Natural killer cell (primary cell): ENCODE results near the gene CDH13. TPM values are rescaled to one million over a fixed set of nuclear protein-coding genes. Genes with fewer than 3 reads are reported as not detected.

ENCODE experiments used
- ATAC-seq, 3 donors: fragments of 150-1000 bp in 2 of 3; fragments of 200-7000 bp in 1 of 3; cut with Tn5 transposase; 1 replicate in 1 of 3; 2 replicates in 2 of 3; pipeline ENCODE4 v1.10.0; 2021; ENCODE audit warnings: mild to moderate bottlenecking in 2 of 3, moderate library complexity in 2 of 3
- DNase-seq, 2 donors: peaks; one replicate each; pipeline versions ENCODE4 v3.0.0 to v3.0.0-alpha.2; 2013 to 2021; ENCODE audit warnings: mixed read lengths in 1 of 2
- H3K27ac ChIP-seq: one replicate; pipeline ENCODE4 v1.5.1; 2013; ENCODE audit warnings: mild to moderate bottlenecking, low read length
- H3K27me3 ChIP-seq: one replicate; pipeline ENCODE4 v1.6.1; 2013; ENCODE audit warnings: low read length; ENCODE audit not compliant: control insufficient read depth, insufficient read depth
- H3K36me3 ChIP-seq: one replicate; pipeline ENCODE4 v1.6.1; 2013; ENCODE audit warnings: low read length; ENCODE audit not compliant: control insufficient read depth, insufficient read depth
- H3K4me1 ChIP-seq: one replicate; pipeline ENCODE4 v1.6.1; 2013; ENCODE audit warnings: low read length; ENCODE audit not compliant: control insufficient read depth, insufficient read depth
- H3K4me3 ChIP-seq: one replicate; pipeline ENCODE4 v1.5.1; 2013; ENCODE audit warnings: low read length
- H3K9me3 ChIP-seq: one replicate; pipeline ENCODE4 v1.6.1; 2013; ENCODE audit warnings: low read length; ENCODE audit not compliant: control insufficient read depth, insufficient read depth
- H3K27ac Mint-ChIP-seq, 2 donors: one replicate each; pipeline ENCODE4 v1.8.0; 2022; ENCODE audit warnings: mild to moderate bottlenecking in 2 of 2, mixed read lengths in 2 of 2, moderate library complexity in 1 of 2
- H3K27me3 Mint-ChIP-seq, 2 donors: one replicate each; pipeline ENCODE4 v1.8.0; 2022; ENCODE audit warnings: low read depth in 2 of 2, mixed read lengths in 2 of 2
- H3K36me3 Mint-ChIP-seq: one replicate; pipeline ENCODE4 v1.8.0; 2022; ENCODE audit warnings: mixed read lengths
- H3K4me1 Mint-ChIP-seq, 2 donors: one replicate each; pipeline ENCODE4 v1.8.0; 2022; ENCODE audit warnings: mixed read lengths in 2 of 2
- H3K4me3 Mint-ChIP-seq: one replicate; pipeline ENCODE4 v1.8.0; 2022; ENCODE audit warnings: mild to moderate bottlenecking, moderate library complexity, mixed read lengths
- H3K9me3 Mint-ChIP-seq, 2 donors: one replicate each; pipeline ENCODE4 v1.8.0; 2022; ENCODE audit warnings: mixed read lengths in 2 of 2
- WGBS: methylation state at CpG from one replicate; pipeline ENCODE4 v1.1.7; 2013; ENCODE audit warnings: missing lambda C conversion rate; ENCODE audit not compliant: insufficient coverage; 5-methylcytosine and 5-hydroxymethylcytosine counted together
- intact Hi-C: fragments of 100-400 bp; cut with micrococcal nuclease; formaldehyde crosslinking; loops from one replicate; pipeline ENCODE4 v1.14.2; 2022
- total RNA-seq, 4 donors: library from RNA; stranded (reverse); fragments of 120-200 nt in 1 of 4; gene quantifications; one replicate each; pipeline versions ENCODE4 v1.2.3 to v1.2.4, GENCODE V29; 2013 to 2022
- TF ChIP-seq, protein P1 (sequence below): fragments of 200-600 bp; IDR thresholded peaks from one replicate; pipeline ENCODE4 v1.8.0; 2022; ENCODE audit warnings: antibody characterized with exemption

Gene CDH13
- total RNA-seq, 3 donors from 2014 or later (not counting 1 experiment from before 2014, with no cell fraction given) = not detected

GRCh38 chr16:83044589-83044988, 417.8 kb downstream of the CDH13 start:
- no peak overlapping the region for H3K4me3 ChIP-seq
- H3K4me3 Mint-ChIP-seq = no peak overlapping the region
- no peaks in the 10 kb centered on the region for H3K27me3 ChIP-seq
- no peaks in the 10 kb centered on the region for H3K9me3 ChIP-seq
- no peaks in the 10 kb centered on the region for H3K36me3 ChIP-seq
- peaks cover 6% of the 10 kb centered on the region for H3K36me3 Mint-ChIP-seq
- H3K4me1 Mint-ChIP-seq = peaks cover 15 to 18% of the 10 kb centered on the region in 2 donors
- peaks cover 10% of the 10 kb centered on the region for H3K4me1 ChIP-seq
- no peak overlapping the region for H3K27ac Mint-ChIP-seq
- no peak overlapping the region for H3K27ac ChIP-seq
- WGBS = 80% methylated on average over 8 of the region's 10 CpGs
- intact Hi-C loops = no loop called here
- TF ChIP-seq, protein P1, sequence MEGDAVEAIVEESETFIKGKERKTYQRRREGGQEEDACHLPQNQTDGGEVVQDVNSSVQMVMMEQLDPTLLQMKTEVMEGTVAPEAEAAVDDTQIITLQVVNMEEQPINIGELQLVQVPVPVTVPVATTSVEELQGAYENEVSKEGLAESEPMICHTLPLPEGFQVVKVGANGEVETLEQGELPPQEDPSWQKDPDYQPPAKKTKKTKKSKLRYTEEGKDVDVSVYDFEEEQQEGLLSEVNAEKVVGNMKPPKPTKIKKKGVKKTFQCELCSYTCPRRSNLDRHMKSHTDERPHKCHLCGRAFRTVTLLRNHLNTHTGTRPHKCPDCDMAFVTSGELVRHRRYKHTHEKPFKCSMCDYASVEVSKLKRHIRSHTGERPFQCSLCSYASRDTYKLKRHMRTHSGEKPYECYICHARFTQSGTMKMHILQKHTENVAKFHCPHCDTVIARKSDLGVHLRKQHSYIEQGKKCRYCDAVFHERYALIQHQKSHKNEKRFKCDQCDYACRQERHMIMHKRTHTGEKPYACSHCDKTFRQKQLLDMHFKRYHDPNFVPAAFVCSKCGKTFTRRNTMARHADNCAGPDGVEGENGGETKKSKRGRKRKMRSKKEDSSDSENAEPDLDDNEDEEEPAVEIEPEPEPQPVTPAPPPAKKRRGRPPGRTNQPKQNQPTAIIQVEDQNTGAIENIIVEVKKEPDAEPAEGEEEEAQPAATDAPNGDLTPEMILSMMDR = no peak
- no peak for ATAC-seq
- H3K27me3 Mint-ChIP-seq = peaks cover 5 to 10% of the 10 kb centered on the region in 2 donors
- peaks cover 0 to 4% of the 10 kb centered on the region in 2 donors for H3K9me3 Mint-ChIP-seq
- DNase-seq = no peak

- no peaks in the 10 kb centered on the region for H3K36me3 ChIP-seq
- Mint-ChIP-seq H3K9me3 (peaks cover 0 to 5% of the 10 kb centered on the region in 2 donors), H3K4me3 (no peak overlapping the region), H3K27me3 (peaks cover 7 to 10% of the 10 kb centered on the region in 2 donors), H3K36me3 (peaks cover 9% of the 10 kb centered on the region), H3K4me1 (peaks cover 5 to 8% of the 10 kb centered on the region in 2 donors), H3K27ac (no peak overlapping the region)
- H3K4me1 ChIP-seq = no peaks in the 10 kb centered on the region
- no peak overlapping the region for H3K4me3 ChIP-seq
- ATAC-seq (no peak), DNase-seq (no peak)
- H3K27ac ChIP-seq = no peak overlapping the region
- intact Hi-C loops = no loop called here
- TF ChIP-seq, protein P1 = no peak
- no peaks in the 10 kb centered on the region for H3K9me3 ChIP-seq
- no peaks in the 10 kb centered on the region for H3K27me3 ChIP-seq
Measured at GRCh38 chr16:83045790-83046189, 419.0 kb downstream of the CDH13 start.

GRCh38 chr16:83046664-83047063, 419.9 kb downstream of the CDH13 start:
- Mint-ChIP-seq H3K27me3 (peaks cover 12 to 14% of the 10 kb centered on the region in 2 donors), H3K9me3 (peaks cover 0 to 8% of the 10 kb centered on the region in 2 donors), H3K4me1 (peaks cover 5 to 8% of the 10 kb centered on the region in 2 donors), H3K27ac (peak overlapping the region in 1 of 2 donors; percentile 27), H3K4me3 (no peak overlapping the region), H3K36me3 (peaks cover 14% of the 10 kb centered on the region)
- Histone ChIP-seq H3K27me3 (no peaks in the 10 kb centered on the region), H3K9me3 (no peaks in the 10 kb centered on the region), H3K4me3 (no peak overlapping the region), H3K4me1 (no peaks in the 10 kb centered on the region), H3K36me3 (no peaks in the 10 kb centered on the region), H3K27ac (no peak overlapping the region)
- no peak for DNase-seq
- intact Hi-C loops = no loop called here
- TF ChIP-seq, protein P1 = no peak
- ATAC-seq = no peak
- WGBS = 23% methylated on average over 2 of the region's 2 CpGs

GRCh38 chr16:83051451-83051850, 424.7 kb downstream of the CDH13 start:
- Histone ChIP-seq H3K27me3 (no peaks in the 10 kb centered on the region), H3K36me3 (no peaks in the 10 kb centered on the region), H3K4me3 (no peak overlapping the region), H3K4me1 (no peaks in the 10 kb centered on the region), H3K9me3 (no peaks in the 10 kb centered on the region), H3K27ac (no peak overlapping the region)
- Mint-ChIP-seq H3K27ac (no peak overlapping the region), H3K9me3 (peaks cover 0 to 8% of the 10 kb centered on the region in 2 donors), H3K27me3 (peaks cover 14 to 24% of the 10 kb centered on the region in 2 donors), H3K36me3 (peaks cover 14% of the 10 kb centered on the region), H3K4me3 (no peak overlapping the region), H3K4me1 (peaks cover 5 to 8% of the 10 kb centered on the region in 2 donors)
- WGBS = 88% methylated on average over 2 of the region's 2 CpGs
- no peak for DNase-seq
- TF ChIP-seq, protein P1 = no peak
- no peak for ATAC-seq
- intact Hi-C loops = no loop called here
